Heart right ventricle (tissue), 16 donors: Measurements from ENCODE around the gene RAD51B. TPM values are rescaled to one million over a fixed set of nuclear protein-coding genes. Genes with fewer than 3 reads are reported as not detected.

Experiments
- ATAC-seq, 8 donors: fragments of 200-7000 bp; cut with Tn5 transposase; one replicate each; pipeline ENCODE4 v1.9.1; 2020; ENCODE audit warnings: mild to moderate bottlenecking in 8 of 8, moderate library complexity in 8 of 8, moderate number of reproducible peaks in 1 of 8
- DNase-seq, 2 donors: peaks; one replicate each; pipeline ENCODE4 v3.0.0-alpha.2; 2020
- H3K27ac ChIP-seq, 10 donors: fragments of 200-600 bp; sonication (generic) in 2 of 10; one replicate each; pipeline versions ENCODE4 v1.5.0 to v1.8.0; 2020 to 2022; ENCODE audit warnings: mild to moderate bottlenecking in 3 of 10
- H3K27me3 ChIP-seq, 7 donors: fragments of 200-600 bp; one replicate each; pipeline ENCODE4 v1.8.0; 2021 to 2022; ENCODE audit warnings: mild to moderate bottlenecking in 2 of 7
- H3K36me3 ChIP-seq, 9 donors: fragments of 200-600 bp; sonication (generic) in 1 of 9; one replicate each; pipeline versions ENCODE4 v1.5.0 to v1.8.0; 2020 to 2022; ENCODE audit warnings: mild to moderate bottlenecking in 2 of 9
- H3K4me1 ChIP-seq, 9 donors: fragments of 200-600 bp; sonication (generic) in 1 of 9; one replicate each; pipeline versions ENCODE4 v1.5.0 to v1.8.0; 2020 to 2022; ENCODE audit warnings: mild to moderate bottlenecking in 4 of 9
- H3K4me3 ChIP-seq, 10 donors: fragments of 200-600 bp; sonication (generic) in 2 of 10; one replicate each; pipeline versions ENCODE4 v1.5.0 to v1.8.0; 2020 to 2022; ENCODE audit warnings: mild to moderate bottlenecking in 7 of 10, moderate library complexity in 2 of 10
- H3K9me3 ChIP-seq, 11 donors: fragments of 200-600 bp in 10 of 11; sonication (generic) in 2 of 11; one replicate each; pipeline versions ENCODE4 v1.5.0 to v1.8.0; 2013 to 2022; ENCODE audit warnings: mild to moderate bottlenecking in 2 of 11, control low read depth in 1 of 11, moderate library complexity in 1 of 11
- WGBS, 2 donors: extraction: QIAGEN DNeasy Blood & Tissue Kit; methylation state at CpG; one replicate each; pipeline ENCODE4 v1.1.7; 2013; ENCODE audit warnings: inconsistent platforms in 1 of 2; 5-methylcytosine and 5-hydroxymethylcytosine counted together
- intact Hi-C, 10 donors: fragments of 100-400 bp; cut with DNase I; formaldehyde crosslinking; loops; one replicate each; pipeline versions ENCODE4 v1.11.1 to v1.14.2; 2022
- polyA plus RNA-seq, 2 donors: library from polyadenylated mRNA; stranded (reverse); fragments of 200-250 nt; gene quantifications; one replicate each; pipeline ENCODE4 v1.2.3, GENCODE V29; 2013
- total RNA-seq, 10 donors: library from RNA; stranded (reverse); fragmentation: NEBNext Ultra II Directional in 3 of 10; extraction: Animal tissue kit (Norgen Biotek cat#: 25700) in 3 of 10; gene quantifications; one replicate each; pipeline versions ENCODE4 v1.2.1 to v1.2.4, GENCODE V29; 2021 to 2023
- TF ChIP-seq, protein P1 (sequence below), 9 donors: fragments of 200-600 bp; sonication (generic) in 2 of 9; IDR thresholded peaks; one replicate each; pipeline versions ENCODE4 v1.5.0 to v1.8.0; 2021 to 2022; ENCODE audit warnings: antibody characterized with exemption in 9 of 9, mild to moderate bottlenecking in 5 of 9, moderate library complexity in 1 of 9
- donor health status: Arrhythmogenic right ventricular cardiomyopathy.
- donor health status: ischemic (EF 13 %, LVEDD 7.1; RV severe dilation, severe dysfunction).
- donor health status: healthy with polysubstance abuse.
- donor health status: DM: no; HTN: yes; CAD: no.
- donor health status: DM: no; HTN: no; CAD: no.
- donor health status: ischemic (EF 25% LVEDD 6.9; RV normal size, moderate dysfunction).
- donor health status: ischemic (EF 25% LVEDD 5.7; RV mildly dilated, moderate dysfunction).
- donor health status: healthy.
- donor health status: DM: yes; HTN: yes; CAD: no.
- donor health status: Ischemic cardiomyopathy.
- donor health status: ischemic (EF 35%, LVEDD 5.7; RV mildly dilated, moderate dysfunction).
- donor health status: nonischemic (EF 11% LVEDD 7.7; RV severe dilation, severe dysfunction).
- donor health status: DM: yes; HTN: yes; CAD: no.
- donor health status: PGD.
- donor health status: ischemic (EF 29% LVEDD 5.4; RV normal size, mild dysfunction).
- donor health status: nonischemic (EF 23%, LVEDD 6.1; RV moderate dilation, normal function).

RAD51B gene
- total and polyA plus RNA-seq, 12 donors: 0.88 to 8.6 (median 3.5) TPM

- Histone ChIP-seq H3K4me3 (no peak overlapping the region), H3K27ac (no peak overlapping the region), H3K9me3 (no peaks in the 10 kb centered on the region), H3K36me3 (no peaks in the 10 kb centered on the region), H3K4me1 (no peaks in the 10 kb centered on the region), H3K27me3 (no peaks in the 10 kb centered on the region)
- ATAC-seq: no peak
- TF ChIP-seq, protein P1, sequence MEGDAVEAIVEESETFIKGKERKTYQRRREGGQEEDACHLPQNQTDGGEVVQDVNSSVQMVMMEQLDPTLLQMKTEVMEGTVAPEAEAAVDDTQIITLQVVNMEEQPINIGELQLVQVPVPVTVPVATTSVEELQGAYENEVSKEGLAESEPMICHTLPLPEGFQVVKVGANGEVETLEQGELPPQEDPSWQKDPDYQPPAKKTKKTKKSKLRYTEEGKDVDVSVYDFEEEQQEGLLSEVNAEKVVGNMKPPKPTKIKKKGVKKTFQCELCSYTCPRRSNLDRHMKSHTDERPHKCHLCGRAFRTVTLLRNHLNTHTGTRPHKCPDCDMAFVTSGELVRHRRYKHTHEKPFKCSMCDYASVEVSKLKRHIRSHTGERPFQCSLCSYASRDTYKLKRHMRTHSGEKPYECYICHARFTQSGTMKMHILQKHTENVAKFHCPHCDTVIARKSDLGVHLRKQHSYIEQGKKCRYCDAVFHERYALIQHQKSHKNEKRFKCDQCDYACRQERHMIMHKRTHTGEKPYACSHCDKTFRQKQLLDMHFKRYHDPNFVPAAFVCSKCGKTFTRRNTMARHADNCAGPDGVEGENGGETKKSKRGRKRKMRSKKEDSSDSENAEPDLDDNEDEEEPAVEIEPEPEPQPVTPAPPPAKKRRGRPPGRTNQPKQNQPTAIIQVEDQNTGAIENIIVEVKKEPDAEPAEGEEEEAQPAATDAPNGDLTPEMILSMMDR (IDR thresholded peaks at IDR 0.05): no peak
- no peak for DNase-seq
- WGBS, 2 donors: 98 to 100% methylated on average over 1 of the region's 1 CpG
- intact Hi-C loops: no loop called here
These were observed 368.6 kb downstream of the RAD51B start for GRCh38 chr14:68188174-68188573.

DNA sequence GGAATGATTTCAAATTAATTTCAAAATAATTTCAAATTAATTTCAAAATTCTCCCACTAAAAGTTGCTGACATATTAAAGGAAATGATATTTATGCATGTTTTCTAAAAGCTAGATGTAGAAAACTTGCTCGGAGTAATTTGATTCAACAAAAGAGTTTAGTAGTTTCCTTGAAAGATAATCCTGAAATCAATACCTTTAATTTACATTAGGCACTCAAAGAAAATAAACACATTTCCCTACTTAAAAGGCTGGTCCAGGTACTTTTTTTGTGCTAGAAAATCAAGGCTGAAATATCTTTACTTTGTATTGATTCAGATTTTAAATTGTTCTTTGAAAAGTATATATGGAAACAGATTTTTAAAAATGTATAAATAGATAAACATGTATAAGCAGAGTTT is 370.5 kb downstream of the RAD51B start:
- Histone ChIP-seq H3K4me1 (peaks cover 0 to 5% (median 0%) of the 10 kb centered on the region in 9 donors), H3K4me3 (no peak overlapping the region), H3K27ac (no peak overlapping the region), H3K36me3 (no peaks in the 10 kb centered on the region), H3K27me3 (no peaks in the 10 kb centered on the region), H3K9me3 (no peaks in the 10 kb centered on the region)
- DNase-seq (no peak), ATAC-seq (no peak)
- TF ChIP-seq, protein P1 (IDR thresholded peaks at IDR 0.05): no peak
- intact Hi-C loops: no loop called here
- WGBS, 2 donors: 100% methylated on average over 1 of the region's 1 CpG

GRCh38 chr14:68191567-68192321 is 372.2 kb downstream of the RAD51B start:
- DNase-seq (no peak), ATAC-seq (peak in 1 of 8 donors; percentile 25)
- intact Hi-C loops: no loop called here
- Histone ChIP-seq H3K36me3 (no peaks in the 10 kb centered on the region), H3K4me1 (peaks cover 0 to 5% (median 0%) of the 10 kb centered on the region in 9 donors), H3K27me3 (no peaks in the 10 kb centered on the region), H3K9me3 (no peaks in the 10 kb centered on the region), H3K27ac (no peak overlapping the region), H3K4me3 (no peak overlapping the region)
- TF ChIP-seq, protein P1 (IDR thresholded peaks at IDR 0.05): no peak

- TF ChIP-seq, protein P1 (IDR thresholded peaks at IDR 0.05): no peak
- intact Hi-C loops: no loop called here
- 98 to 100% methylated on average over 2 of the region's 2 CpGs for WGBS, 2 donors
- ATAC-seq (no peak), DNase-seq (no peak)
- no peaks in the 10 kb centered on the region for H3K27me3 ChIP-seq
- no peaks in the 10 kb centered on the region for H3K9me3 ChIP-seq
- H3K4me3 ChIP-seq: no peak overlapping the region
- no peaks in the 10 kb centered on the region for H3K36me3 ChIP-seq
- no peak overlapping the region for H3K27ac ChIP-seq
- H3K4me1 ChIP-seq: peaks cover 0 to 5% (median 0%) of the 10 kb centered on the region in 9 donors
These were observed 373.4 kb downstream of the RAD51B start for GRCh38 chr14:68192935-68193334.
